Fibroblast of skin of right biceps (primary cell): ENCODE measurements around the gene DHRS4L2.
"Not testable (repeated sequence)": the region's sequence is repeated elsewhere in the genome, so short reads cannot be mapped to it uniquely, and the experiment has no call there.

Source experiments
- DNase-seq: peaks from one replicate; pipeline ENCODE4 v3.0.0-alpha.2; 2013

Gene DHRS4L2

GRCh38 chr14:24020520-24020919 lies 31.8 kb downstream of the DHRS4L2 start:
- DNase-seq: not testable (repeated sequence)

GRCh38 chr14:24024939-24025418 lies 36.2 kb downstream of the DHRS4L2 start:
- not testable (repeated sequence) for DNase-seq

GRCh38 chr14:24029687-24030086 lies 41.0 kb downstream of the DHRS4L2 start:
- not testable (repeated sequence) for DNase-seq

- DNase-seq: not testable (repeated sequence)
These were observed 42.6 kb downstream of the DHRS4L2 start for GRCh38 chr14:24031331-24031730.

GRCh38 chr14:24032727-24033418 lies 44.1 kb downstream of the DHRS4L2 start:
- DNase-seq: peak; percentile 83

GRCh38 chr14:24035769-24036168 lies 47.0 kb downstream of the DHRS4L2 start:
- DNase-seq: not testable (repeated sequence)

- DNase-seq: peak; percentile 72
These were observed 47.6 kb downstream of the DHRS4L2 start for GRCh38 chr14:24036169-24036962.

- not testable (repeated sequence) for DNase-seq
These were observed 48.4 kb downstream of the DHRS4L2 start for GRCh38 chr14:24036963-24037657.

GRCh38 chr14:24037658-24038037 lies 48.9 kb downstream of the DHRS4L2 start:
- no peak for DNase-seq

GRCh38 chr14:24038686-24039085 lies 50.0 kb downstream of the DHRS4L2 start:
- DNase-seq: no peak

- DNase-seq: no peak
These were observed 52.0 kb downstream of the DHRS4L2 start for GRCh38 chr14:24040692-24041091.

- no peak for DNase-seq
These were observed 54.0 kb downstream of the DHRS4L2 start for GRCh38 chr14:24042746-24043145.

- DNase-seq: not testable (repeated sequence)
These were observed 60.3 kb downstream of the DHRS4L2 start for GRCh38 chr14:24049002-24049401.

GRCh38 chr14:24050753-24051152 lies 62.0 kb downstream of the DHRS4L2 start:
- not testable (repeated sequence) for DNase-seq

- DNase-seq: no peak
These were observed 62.6 kb downstream of the DHRS4L2 start for GRCh38 chr14:24051176-24051788.

- DNase-seq: peak; percentile 39
These were observed 63.3 kb downstream of the DHRS4L2 start, which contains the start of gene CARMIL3 for GRCh38 chr14:24051789-24052655. Gene CARMIL3, plus strand, starts transcription at chr14:24052009. Its CDS starts 145 bp downstream, at chr14:24052154.

- DNase-seq: no peak
These were observed 64.2 kb downstream of the DHRS4L2 start for GRCh38 chr14:24052656-24053547.

- DNase-seq: no peak
These were observed 65.0 kb downstream of the DHRS4L2 start for GRCh38 chr14:24053548-24054323.

- no peak for DNase-seq
These were observed 65.6 kb downstream of the DHRS4L2 start for GRCh38 chr14:24054324-24054641.

- DNase-seq: no peak
These were observed 65.9 kb downstream of the DHRS4L2 start for GRCh38 chr14:24054646-24055045.
